Activated CD8-positive, alpha-beta T cell treated with anti-CD3 and anti-CD28 coated beads for 36 hours (primary cell): ENCODE results near the gene PLEKHG3. TPM values are rescaled to one million over a fixed set of nuclear protein-coding genes. Genes with fewer than 3 reads are reported as not detected.
A peak's percentile ranks its signal among the peaks of the same experiment; 100 is the strongest.

Experiments
- ATAC-seq: fragments of 200-7000 bp; cut with Tn5 transposase; one replicate; pipeline ENCODE4 v1.10.0; 2021; ENCODE audit warnings: mild to moderate bottlenecking, moderate library complexity
- CTCF ChIA-PET: fragments of 350-600 bp; sonication (Branson Sonifier 250); formaldehyde crosslinking; loops from one replicate; lab custom pipeline; 2021; ENCODE audit warnings: antibody characterized with exemption; lab: Charles Lee
- POLR2A ChIA-PET: fragments of 350-600 bp; sonication (Branson Sonifier 250); formaldehyde crosslinking; loops from one replicate; lab custom pipeline; 2021; ENCODE audit warnings: antibody characterized with exemption; lab: Charles Lee
- DNase-seq: peaks from one replicate; pipeline ENCODE4 v3.0.0-alpha.2; 2020
- H3K27ac Mint-ChIP-seq: one replicate; pipeline ENCODE4 v1.8.0; 2021; ENCODE audit warnings: mild to moderate bottlenecking, mixed read lengths
- H3K27me3 Mint-ChIP-seq: one replicate; pipeline ENCODE4 v1.8.0; 2021; ENCODE audit warnings: mixed read lengths
- H3K36me3 Mint-ChIP-seq: one replicate; pipeline ENCODE4 v1.8.0; 2021; ENCODE audit warnings: low read depth, mixed read lengths
- H3K4me1 Mint-ChIP-seq: one replicate; pipeline ENCODE4 v1.8.0; 2021; ENCODE audit warnings: low read depth, mixed read lengths
- H3K4me3 Mint-ChIP-seq: one replicate; pipeline ENCODE4 v1.8.0; 2021; ENCODE audit warnings: mild to moderate bottlenecking, moderate library complexity, mixed read lengths
- H3K9me3 Mint-ChIP-seq: one replicate; pipeline ENCODE4 v1.8.0; 2021; ENCODE audit warnings: mixed read lengths
- intact Hi-C: fragments of 100-400 bp; cut with micrococcal nuclease; formaldehyde crosslinking; loops from one replicate; pipeline ENCODE4 v1.10.0; 2022
- total RNA-seq, 2 experiments: library from RNA; stranded (reverse); gene quantifications; one replicate each; pipeline ENCODE4 v1.2.3, GENCODE V29; 2021
- TF ChIP-seq, protein P1 (sequence below): fragments of 200-600 bp; IDR thresholded peaks from one replicate; pipeline ENCODE4 v1.8.0; 2022; ENCODE audit warnings: antibody characterized with exemption, mild to moderate bottlenecking

Gene PLEKHG3
- total RNA-seq, 2 experiments from 2014 or later: 2.7 to 2.8 TPM

DNA sequence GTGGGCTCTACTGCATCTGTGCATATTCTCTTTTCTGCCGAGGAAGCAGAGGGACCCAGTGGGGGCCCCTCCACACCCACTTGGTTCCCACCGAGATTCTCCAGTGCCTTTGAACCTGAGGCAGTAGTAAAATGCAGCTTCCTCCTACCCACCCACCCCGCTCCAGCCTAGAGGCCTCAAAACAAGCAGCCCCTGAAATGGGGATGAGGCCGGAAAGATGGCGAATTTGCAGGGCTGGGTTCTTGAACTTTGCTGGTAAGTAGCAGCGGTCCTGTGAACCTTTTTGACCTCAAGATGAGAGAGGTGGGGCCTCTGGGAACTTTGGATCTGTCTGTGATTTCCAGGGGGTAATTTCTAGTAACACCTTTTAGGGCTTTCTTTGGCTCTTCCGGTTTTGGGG lies 15.4 kb downstream of the PLEKHG3 start:
- intact Hi-C loops: no loop called here
- H3K36me3 Mint-ChIP-seq: no peaks in the 10 kb centered on the region
- TF ChIP-seq, protein P1, sequence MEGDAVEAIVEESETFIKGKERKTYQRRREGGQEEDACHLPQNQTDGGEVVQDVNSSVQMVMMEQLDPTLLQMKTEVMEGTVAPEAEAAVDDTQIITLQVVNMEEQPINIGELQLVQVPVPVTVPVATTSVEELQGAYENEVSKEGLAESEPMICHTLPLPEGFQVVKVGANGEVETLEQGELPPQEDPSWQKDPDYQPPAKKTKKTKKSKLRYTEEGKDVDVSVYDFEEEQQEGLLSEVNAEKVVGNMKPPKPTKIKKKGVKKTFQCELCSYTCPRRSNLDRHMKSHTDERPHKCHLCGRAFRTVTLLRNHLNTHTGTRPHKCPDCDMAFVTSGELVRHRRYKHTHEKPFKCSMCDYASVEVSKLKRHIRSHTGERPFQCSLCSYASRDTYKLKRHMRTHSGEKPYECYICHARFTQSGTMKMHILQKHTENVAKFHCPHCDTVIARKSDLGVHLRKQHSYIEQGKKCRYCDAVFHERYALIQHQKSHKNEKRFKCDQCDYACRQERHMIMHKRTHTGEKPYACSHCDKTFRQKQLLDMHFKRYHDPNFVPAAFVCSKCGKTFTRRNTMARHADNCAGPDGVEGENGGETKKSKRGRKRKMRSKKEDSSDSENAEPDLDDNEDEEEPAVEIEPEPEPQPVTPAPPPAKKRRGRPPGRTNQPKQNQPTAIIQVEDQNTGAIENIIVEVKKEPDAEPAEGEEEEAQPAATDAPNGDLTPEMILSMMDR: no peak
- POLR2A ChIA-PET: no interaction called here
- H3K27ac Mint-ChIP-seq: no peak overlapping the region
- no peaks in the 10 kb centered on the region for H3K27me3 Mint-ChIP-seq
- no peaks in the 10 kb centered on the region for H3K9me3 Mint-ChIP-seq
- no peak overlapping the region for H3K4me3 Mint-ChIP-seq
- ATAC-seq (no peak), DNase-seq (no peak)
- H3K4me1 Mint-ChIP-seq: peaks cover 24% of the 10 kb centered on the region
- CTCF ChIA-PET: no interaction called here

DNA sequence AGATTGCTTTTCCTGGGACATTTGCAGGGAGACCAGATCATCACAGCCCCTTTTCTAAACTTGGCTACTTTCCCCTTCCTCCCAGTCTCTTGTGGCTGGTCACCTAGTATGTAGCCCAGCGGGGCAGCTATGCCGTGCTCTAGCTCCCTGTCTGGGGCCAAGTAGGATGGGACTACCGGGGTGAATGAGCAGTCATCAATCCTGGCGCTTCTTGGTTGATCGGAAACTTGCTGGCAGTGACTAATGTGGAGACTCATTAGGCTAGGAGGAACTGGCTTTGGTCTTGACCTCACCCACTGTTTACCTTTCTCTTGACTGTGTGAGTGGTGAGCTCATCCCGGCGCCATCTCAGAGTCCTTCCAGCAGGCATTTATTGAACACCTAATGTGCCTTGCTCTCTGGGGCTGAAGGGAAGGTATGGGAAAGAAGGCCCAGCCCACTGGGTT lies 15.9 kb downstream of the PLEKHG3 start:
- intact Hi-C loops: no loop called here
- Mint-ChIP-seq H3K27me3 (no peaks in the 10 kb centered on the region), H3K9me3 (no peaks in the 10 kb centered on the region), H3K4me1 (peaks cover 24% of the 10 kb centered on the region), H3K4me3 (no peak overlapping the region), H3K27ac (no peak overlapping the region), H3K36me3 (no peaks in the 10 kb centered on the region)
- ATAC-seq (no peak), DNase-seq (no peak)
- TF ChIP-seq, protein P1: no peak
- POLR2A ChIA-PET: no interaction called here
- CTCF ChIA-PET: interaction anchor here (0.6 kb wide), 1 partner anchor 112 kb away, joined by 4 read pairs; no protein-coding TSS in a partner anchor

DNA sequence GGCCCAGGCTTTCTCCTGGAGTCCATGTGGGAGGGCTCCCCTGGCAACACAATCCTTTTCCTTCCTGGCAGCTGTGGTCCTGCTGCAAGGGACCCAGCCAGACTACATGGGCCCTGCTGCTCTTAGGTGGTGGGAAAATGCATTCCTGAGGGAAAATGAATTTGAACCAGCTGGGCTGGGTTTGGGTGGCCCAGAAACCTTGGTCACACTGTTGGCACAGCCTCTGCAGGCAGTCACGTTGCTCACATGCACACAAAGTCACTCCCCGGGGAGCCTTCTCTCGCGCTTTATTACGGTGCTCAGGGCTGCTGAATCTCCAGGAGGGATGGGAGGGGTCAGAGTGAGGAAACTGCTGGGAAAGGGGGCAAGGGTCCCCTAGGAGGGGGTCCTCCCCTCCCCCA lies 17.2 kb downstream of the PLEKHG3 start:
- Mint-ChIP-seq H3K9me3 (no peaks in the 10 kb centered on the region), H3K27ac (no peak overlapping the region), H3K27me3 (no peaks in the 10 kb centered on the region), H3K36me3 (no peaks in the 10 kb centered on the region), H3K4me3 (no peak overlapping the region), H3K4me1 (peaks cover 24% of the 10 kb centered on the region)
- DNase-seq: no peak
- intact Hi-C loops: no loop called here
- CTCF ChIA-PET: no interaction called here
- no peak for ATAC-seq
- TF ChIP-seq, protein P1: no peak
- POLR2A ChIA-PET: interaction anchor here (1.3 kb wide), 1 partner anchor 13 kb away, joined by 3 read pairs; no protein-coding TSS in a partner anchor

DNA sequence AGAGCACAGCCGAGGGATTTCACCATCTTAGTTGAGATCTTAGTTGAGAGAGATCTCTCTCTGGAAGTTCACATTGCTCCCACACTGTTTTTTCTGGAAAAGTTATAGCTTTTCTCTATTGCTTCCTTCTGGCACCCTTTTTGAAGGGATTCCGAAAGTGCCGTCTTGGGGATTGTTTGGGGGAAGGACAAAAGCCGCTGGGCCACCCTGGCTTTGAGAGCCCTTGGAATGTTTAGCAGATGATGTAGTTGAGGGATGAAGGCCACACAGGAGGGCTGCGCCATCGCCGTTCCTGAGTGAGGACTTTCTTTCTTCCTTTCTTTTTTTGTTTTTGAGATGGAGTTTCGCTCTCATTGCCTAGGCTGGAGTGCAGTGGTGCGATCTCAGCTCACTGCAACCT lies 17.7 kb downstream of the PLEKHG3 start:
- ChIA-PET CTCF (no interaction called here), POLR2A (interaction anchor here (1.3 kb wide), 1 partner anchor 14 kb away, joined by 3 read pairs; no protein-coding TSS in a partner anchor)
- intact Hi-C loops: no loop called here
- H3K4me3 Mint-ChIP-seq: no peak overlapping the region
- ATAC-seq: no peak
- H3K4me1 Mint-ChIP-seq: peaks cover 24% of the 10 kb centered on the region
- no peak for DNase-seq
- H3K27me3 Mint-ChIP-seq: no peaks in the 10 kb centered on the region
- H3K27ac Mint-ChIP-seq: no peak overlapping the region
- no peaks in the 10 kb centered on the region for H3K9me3 Mint-ChIP-seq
- H3K36me3 Mint-ChIP-seq: no peaks in the 10 kb centered on the region
- TF ChIP-seq, protein P1: no peak

DNA sequence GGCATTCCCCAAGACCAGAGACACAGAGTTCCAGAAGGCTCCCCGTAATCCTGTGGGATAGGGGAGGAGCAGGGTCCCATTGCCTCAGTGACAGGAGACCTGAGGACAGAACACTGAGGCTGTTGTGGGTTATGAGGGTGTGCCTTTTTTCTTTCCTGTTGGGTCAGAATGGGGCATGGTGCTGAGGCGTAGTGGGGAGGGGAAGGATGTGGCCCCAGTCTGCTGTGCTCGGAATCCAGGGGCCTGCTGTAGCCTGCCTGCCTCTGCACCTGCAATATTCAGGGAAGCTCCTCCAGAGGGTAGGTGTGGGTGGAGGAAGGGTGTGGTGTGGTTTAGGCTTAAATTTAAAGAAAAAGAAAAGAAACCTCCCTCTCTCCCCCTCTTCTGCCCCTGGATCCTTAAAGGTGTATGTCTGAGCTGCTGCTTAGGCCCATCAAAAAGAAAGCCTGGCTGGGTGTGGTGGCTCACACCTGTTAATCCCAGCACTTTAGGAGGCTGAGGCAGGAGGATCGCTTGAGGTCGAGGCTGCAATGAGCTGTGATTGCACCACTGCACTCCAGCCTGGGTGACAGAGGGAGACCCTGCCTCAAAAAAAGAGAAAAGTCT lies 18.7 kb downstream of the PLEKHG3 start:
- POLR2A ChIA-PET: no interaction called here
- TF ChIP-seq, protein P1: no peak
- ATAC-seq (peak; percentile 41), DNase-seq (no peak)
- Mint-ChIP-seq H3K27me3 (no peaks in the 10 kb centered on the region), H3K27ac (no peak overlapping the region), H3K9me3 (no peaks in the 10 kb centered on the region), H3K4me3 (no peak overlapping the region), H3K36me3 (no peaks in the 10 kb centered on the region), H3K4me1 (peaks cover 24% of the 10 kb centered on the region)
- CTCF ChIA-PET: interaction anchor here (1.1 kb wide), 1 partner anchor 51 kb away, joined by 3 read pairs; no protein-coding TSS in a partner anchor
- intact Hi-C loops: no loop called here
